NCI-H748 (cell line): ENCODE data around the gene POR.
"Not testable (repeated sequence)": the region's sequence is repeated elsewhere in the genome, so short reads cannot be mapped to it uniquely, and the experiment has no call there.

ENCODE experiments used
- DNase-seq: peaks from one replicate; lab custom pipeline; 2025; ENCODE audit not compliant: unreplicated experiment; lab: John Stamatoyannopoulos, UW

POR gene

DNA sequence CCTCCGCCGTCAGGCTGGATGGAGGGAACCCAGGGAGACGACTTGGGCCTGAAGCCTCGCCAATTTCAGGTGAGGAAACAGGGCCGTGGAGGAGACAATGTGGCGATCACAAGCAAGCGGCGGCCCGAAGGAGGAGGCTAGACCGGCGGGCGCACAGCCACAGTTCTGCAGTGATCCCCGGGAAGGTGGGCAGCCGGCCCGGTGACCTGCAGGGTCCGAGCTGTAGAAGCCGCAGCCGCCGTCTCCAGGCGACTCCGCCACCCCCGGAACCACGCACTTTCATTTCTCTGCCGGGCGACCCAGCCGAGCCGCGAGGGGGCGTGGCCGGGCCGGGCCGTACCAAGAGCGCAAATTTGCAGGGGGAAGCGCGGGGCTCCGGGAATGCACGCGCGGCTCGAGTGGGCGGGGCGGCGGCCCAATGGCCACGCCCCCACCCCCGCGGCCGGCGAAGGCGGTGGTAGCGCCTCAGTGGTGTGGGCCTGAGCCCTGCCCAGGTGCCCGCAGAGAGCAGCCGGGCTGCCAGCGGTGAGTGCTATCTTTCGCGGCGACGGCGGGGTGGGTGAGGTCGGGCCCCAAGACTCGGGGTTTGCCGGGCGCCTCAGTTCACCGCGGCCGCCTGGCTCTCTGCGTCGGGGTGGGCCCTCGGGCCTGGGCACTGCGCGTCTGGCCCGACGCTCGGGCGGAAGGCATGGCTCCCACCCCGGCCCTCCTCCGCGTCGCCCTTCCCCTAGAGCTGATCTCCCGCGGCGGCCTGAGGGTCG lies at the start of gene POR:
Gene POR (plus strand): TSS at position 501 of the 761 bp plus-strand sequence. CDS start 38,847 bp downstream, outside the sequence.
- peak; percentile 91 for DNase-seq

DNA sequence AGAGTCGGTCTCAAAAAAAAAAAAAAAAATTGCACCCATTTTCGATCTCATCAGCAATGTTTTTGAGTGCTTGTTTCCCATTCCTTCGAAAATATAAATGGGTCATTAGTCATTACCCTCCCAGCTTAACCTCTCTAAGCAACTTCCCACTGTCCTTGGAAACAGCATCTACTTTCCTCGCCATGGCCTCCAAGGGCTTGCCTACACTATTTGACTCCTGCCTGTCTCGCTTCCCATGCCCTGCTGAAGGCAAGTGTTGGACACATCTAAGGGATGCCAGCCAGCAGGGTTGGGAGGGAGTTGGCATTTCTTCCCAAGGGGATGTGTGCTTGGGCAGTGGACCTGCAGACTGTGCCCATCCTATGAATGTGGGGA lies 48.9 kb upstream of the POR start:
- peak; percentile 34 for DNase-seq

DNA sequence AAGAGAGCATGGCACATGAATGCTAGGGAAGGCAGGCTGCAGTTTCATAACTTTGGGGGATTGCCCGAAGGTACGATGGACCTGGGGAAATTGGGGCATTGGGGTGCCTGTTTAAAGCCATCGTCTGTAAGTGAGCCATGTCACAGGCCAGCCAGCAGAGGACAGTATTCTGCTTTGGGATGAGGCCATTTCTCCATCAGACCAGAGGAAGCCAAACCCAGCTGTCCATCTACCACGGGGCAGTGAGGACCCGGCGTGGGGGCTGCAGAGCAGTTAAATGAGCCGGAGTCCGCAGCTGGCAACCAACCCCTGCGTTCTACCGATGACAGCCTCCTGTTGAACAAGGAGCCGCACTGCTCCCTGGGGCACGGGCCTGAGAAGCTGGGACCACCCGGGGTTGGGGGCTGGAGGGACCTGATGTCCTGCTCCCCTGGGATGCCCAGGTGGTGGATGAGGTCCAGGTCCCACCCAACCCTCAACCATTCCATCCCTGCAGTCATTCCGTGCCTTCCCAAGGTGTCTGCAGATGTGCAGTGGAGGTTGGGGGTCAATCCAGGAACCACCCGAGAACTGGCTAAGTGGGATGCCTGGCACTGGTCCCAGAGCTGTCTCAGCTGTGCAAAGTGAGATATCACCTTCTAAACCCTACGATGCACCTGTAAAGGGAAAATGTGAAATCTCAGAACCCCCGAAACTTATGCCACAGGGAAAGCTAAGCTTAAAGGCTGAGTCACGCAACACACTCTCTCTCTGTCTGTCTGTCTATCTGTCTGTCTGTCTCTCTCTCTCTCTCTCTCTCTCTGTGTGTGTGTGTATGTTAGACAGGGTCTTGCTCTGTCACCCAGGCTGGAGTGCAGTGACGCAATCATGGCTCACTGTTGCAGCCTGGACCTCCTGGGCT lies 48.2 kb upstream of the POR start:
- DNase-seq = peak; percentile 69

- DNase-seq = no peak
Measured at GRCh38 chr7:75867390-75867717, 47.6 kb upstream of the POR start.

GRCh38 chr7:75868153-75868552 lies 46.8 kb upstream of the POR start:
- DNase-seq = no peak

DNA sequence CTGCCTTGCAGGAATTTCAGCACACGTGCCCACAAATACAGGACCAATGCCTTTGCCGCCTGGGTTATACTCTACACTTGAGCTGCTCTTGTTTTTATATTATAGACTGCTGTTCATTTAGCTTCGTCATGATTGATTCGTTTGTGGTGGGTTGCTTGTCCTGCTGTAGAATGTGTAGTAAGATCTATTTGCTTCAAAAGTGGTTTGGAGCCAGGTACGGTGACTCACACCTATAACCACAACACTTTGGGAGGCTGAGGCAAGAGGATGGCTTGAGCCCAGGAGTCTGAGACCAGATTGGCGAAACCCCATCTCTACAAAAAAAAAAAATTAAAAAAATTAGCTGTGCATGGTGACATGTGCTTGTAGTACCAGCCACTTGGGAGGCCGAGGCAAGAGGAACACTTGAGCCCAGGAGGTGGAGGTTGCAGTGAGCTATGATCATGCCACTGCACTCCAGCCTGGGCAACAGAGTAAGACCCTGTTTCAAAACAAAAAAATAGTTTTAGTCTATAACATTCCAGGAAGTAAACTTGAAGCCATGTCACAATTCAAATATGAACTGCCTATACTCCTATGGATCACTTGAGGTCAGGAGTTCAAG lies 45.1 kb upstream of the POR start:
- DNase-seq = no peak

DNA sequence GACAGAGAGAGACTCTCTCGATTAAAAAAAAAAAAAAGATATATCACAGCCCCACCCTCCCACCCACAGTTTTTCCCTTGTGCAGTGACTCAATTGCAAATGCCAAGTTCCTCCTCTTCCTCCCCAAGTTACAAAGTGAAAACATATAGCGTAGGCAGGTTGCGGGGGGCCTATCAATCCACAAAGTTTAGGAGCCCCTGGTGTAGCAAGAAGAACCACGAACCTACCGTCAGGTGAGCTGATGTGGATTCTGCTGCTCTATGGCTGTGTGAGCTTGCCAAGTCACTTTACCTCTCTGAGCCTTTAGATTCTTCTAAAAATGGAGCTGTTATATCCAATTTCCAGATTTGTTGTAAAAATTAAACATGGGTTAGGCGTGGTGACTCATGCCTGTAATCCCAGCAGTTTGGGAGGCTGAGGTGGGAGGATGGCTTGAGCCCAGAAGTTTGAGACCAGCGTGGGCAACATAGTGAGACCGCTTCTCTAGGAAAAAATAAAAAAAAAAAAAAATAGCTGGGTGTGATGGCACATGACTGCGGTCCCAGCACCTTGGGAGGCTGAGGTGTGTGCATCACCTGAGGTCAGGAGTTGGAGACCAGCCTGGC lies 44.3 kb upstream of the POR start:
- DNase-seq = no peak

GRCh38 chr7:75872073-75872782 lies 42.7 kb upstream of the POR start:
- DNase-seq = no peak

DNA sequence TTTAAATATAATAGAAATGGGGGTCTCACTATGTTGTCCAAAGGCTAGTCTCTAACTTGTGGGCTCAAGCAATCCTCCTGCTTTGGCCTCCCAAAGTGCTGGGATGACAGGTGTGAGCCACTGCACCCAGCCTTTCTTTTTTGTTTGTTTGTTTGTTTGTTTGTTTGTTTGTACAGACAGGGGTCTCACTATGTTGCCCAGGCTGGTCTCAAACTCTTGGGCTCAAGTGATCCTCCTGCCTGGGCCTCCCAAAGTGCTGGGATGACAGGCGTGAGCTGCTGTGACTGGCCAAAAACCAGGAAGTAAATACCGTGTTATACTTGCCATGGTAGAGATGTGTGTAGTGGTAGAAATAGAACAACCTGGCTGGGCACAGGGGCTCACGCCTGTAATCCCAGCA lies 40.8 kb upstream of the POR start:
- DNase-seq = not testable (repeated sequence)

- no peak for DNase-seq
Measured at GRCh38 chr7:75875113-75876080, 39.6 kb upstream of the POR start.

DNA sequence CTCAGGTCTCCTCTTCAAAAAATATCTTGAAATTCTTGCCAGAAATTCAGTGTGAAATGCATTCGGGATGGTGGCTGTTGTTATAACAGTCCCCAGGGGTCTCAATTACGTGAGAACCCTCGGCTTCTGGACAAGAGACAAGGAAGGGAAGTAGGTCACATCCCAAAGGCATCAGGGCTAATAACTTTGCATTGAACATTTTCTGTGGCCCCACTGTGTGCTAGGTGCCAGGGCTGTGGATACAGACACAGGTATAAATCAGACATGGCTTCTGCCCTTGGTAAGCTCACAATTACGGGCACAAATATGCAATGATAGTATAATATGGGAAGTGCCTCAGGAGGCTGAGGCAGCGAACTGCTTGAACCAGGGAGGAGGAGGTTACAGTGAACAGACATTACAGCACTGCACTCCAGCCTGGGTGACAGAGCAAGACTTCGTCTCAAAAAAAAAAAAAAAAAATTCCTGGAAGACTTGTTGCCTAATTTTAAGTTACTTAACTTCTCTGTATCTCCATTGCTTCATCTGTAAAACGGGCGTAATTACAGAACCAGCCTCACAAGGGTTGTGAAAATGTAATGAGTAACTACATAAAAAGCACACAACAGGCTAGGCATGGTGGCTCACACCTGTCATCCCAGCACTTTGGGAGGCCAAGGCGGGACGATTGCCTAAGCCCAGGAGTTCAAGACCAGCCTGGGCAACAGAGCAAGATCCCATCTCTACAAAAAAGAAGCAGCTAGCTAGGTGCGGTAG lies 38.7 kb upstream of the POR start:
- DNase-seq = no peak

GRCh38 chr7:75878312-75878768 lies 36.6 kb upstream of the POR start:
- no peak for DNase-seq

DNA sequence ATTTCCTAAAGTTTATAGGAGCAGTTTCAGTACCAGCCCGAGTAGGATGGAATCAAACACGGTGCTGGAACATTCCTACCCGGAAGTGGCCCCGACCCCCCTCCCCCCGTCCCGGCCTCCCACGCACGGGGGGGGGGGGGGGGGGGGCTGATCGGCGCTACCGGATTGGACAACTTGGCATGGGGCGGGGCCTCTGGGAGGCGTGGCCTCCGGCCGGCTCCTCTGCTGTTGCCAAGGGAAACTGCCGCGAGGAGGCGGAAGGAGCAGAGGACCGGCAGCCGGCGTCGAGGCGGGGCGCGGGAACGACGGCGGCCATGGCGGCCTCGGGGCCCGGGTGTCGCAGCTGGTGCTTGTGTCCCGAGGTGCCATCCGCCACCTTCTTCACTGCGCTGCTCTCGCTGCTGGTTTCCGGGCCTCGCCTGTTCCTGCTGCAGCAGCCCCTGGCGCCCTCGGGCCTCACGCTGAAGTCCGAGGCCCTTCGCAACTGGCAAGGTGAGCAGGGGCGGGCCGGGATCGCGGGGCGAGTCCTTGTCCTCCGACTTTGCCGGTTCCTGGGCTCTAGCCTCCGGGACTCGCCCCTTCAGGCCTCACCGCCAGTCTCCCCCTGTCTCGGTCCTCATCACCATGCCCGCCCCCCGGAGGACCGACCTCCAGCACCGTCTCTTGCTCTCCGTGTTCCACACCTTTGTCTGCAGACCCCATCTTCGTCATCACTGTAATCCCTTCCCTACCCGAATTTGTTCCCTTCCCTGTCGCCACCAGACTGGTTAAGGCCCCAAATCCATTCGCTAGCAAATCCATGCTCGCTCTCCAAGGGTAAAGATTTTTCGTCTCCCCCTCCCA lies 36.0 kb upstream of the POR start, which contains the start of gene RHBDD2:
Gene RHBDD2 (plus strand): TSS at position 266 of the 843 bp plus-strand sequence. CDS start 49 bp downstream, at position 315.
- DNase-seq = peak; percentile 95

DNA sequence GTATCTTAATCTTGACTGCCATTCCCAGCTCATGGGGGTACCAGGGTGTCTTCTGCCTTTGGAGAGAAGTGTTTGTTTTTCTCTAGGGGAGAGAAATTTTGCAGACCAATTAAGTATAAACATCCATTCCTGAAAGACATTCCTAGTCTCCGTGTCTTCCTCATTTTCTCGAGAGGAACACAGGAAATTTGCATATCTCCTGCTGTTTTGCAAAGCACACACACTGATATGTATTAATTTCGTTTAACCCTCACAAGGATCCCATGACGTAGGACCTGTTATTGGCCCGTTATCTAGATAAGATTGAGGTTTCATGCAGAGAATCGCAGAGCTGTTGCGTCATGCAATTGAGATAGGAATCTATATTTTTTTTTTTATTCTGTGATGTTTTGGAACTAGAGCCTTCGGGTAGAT lies 35.2 kb upstream of the POR start:
- DNase-seq = peak; percentile 22

DNA sequence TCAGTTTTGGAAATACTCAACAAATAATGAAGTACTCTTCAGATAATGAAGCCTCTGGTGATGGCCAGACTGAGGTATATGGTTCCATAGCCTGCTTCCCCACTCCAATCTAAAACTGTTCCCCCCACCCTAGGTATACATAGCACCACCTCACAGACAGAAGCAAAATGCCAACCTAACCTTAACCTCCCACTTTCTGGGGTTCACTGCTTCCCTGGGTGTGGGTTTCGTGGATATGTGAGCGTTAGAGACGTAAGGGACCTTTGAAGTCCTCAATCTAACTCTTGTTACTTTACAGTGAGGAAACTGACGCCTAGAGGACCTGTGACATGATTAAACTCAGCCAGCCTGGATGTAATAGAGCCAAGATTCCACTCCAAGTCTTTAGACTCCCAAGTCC lies 34.7 kb upstream of the POR start:
- DNase-seq = no peak

DNA sequence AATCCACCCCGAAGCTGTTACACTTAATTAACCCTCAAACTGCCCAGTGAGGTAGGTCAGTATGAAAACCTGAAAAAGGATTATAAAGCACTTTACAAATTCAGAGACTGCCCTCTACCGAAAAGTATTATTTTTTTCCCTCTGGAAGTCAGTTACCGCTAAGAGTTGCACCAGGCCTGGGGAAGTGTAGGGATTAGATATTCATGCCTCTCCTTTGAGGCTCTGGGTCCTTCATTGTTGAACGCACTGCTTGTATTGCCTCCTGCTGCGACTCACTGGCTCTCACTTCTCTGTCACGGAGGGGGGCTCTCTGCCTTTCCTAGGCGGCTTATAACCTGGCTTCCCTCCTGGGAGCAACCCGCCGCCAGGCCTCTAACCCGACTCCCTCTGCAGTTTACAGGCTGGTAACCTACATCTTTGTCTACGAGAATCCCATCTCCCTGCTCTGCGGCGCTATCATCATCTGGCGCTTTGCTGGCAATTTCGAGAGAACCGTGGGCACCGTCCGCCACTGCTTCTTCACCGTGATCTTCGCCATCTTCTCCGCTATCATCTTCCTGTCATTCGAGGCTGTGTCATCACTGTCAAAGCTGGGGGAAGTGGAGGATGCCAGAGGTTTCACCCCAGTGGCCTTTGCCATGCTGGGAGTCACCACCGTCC lies 33.4 kb upstream of the POR start:
- no peak for DNase-seq

GRCh38 chr7:75883265-75883824 lies 31.6 kb upstream of the POR start:
- DNase-seq = not testable (repeated sequence)
